ENCODE measurements around the gene BSX.

- TF ChIP-seq CTCF (conservative IDR thresholded peaks at IDR 0.05; ENCODE audit: low read depth, low read length) (no peak), EZH2 (IDR thresholded peaks at IDR 0.05; ENCODE audit: borderline replicate concordance, low read depth, low read length, poor library complexity, severe bottlenecking) (peak; percentile 98)
Observed at GRCh38 chr11:122984186-122985011, 2.8 kb upstream of the BSX start.
